PC-9 (cell line): ENCODE data around the gene LAMB4. TPM values are rescaled to one million over a fixed set of nuclear protein-coding genes. Genes with fewer than 3 reads are reported as not detected.

Experiments used
- BruUV-seq: library from RNA; stranded (reverse); fragments of 400-500 nt; replicated peaks from 2 replicates; lab custom pipeline; 2021; lab: Mats Ljungman, UMichigan
- CTCF ChIA-PET: fragments of 300-600 bp; sonication (Branson Sonifier 250); formaldehyde crosslinking; loops from one replicate; lab custom pipeline; 2022; ENCODE audit warnings: antibody characterized with exemption; lab: Charles Lee
- POLR2A ChIA-PET: fragments of 300-600 bp; sonication (Branson Sonifier 250); formaldehyde crosslinking; loops from one replicate; lab custom pipeline; 2022; ENCODE audit warnings: antibody characterized with exemption; ENCODE audit not compliant: unreplicated experiment; lab: Charles Lee
- DNase-seq, 2 experiments: peaks; one replicate each; pipeline versions ENCODE4 v3.0.0 to v3.0.0-alpha.2; 2015 to 2022; ENCODE audit warnings: mixed read lengths in 1 of 2
- H2AFZ ChIP-seq: fragments of 200-600 bp; sonication (generic); 2 replicates; pipeline ENCODE4 v1.8.1; 2017; ENCODE audit warnings: antibody characterized with exemption
- H3F3A ChIP-seq: fragments of 200-600 bp; sonication (generic); 2 replicates; pipeline ENCODE4 v1.8.1; 2017; ENCODE audit warnings: antibody characterized with exemption, mild to moderate bottlenecking, low read depth; ENCODE audit not compliant: insufficient read depth
- H3K27ac ChIP-seq: fragments of 200-600 bp; sonication (generic); 2 replicates; pipeline ENCODE4 v1.6.1; 2016; ENCODE audit warnings: mixed run types
- H3K27me3 ChIP-seq: fragments of 200-600 bp; sonication (generic); 2 replicates; pipeline ENCODE4 v1.6.1; 2016; ENCODE audit warnings: low read depth, mixed run types; ENCODE audit not compliant: insufficient read depth
- H3K36me3 ChIP-seq: fragments of 200-600 bp; sonication (generic); 2 replicates; pipeline ENCODE4 v1.6.1; 2016; ENCODE audit warnings: low read depth, mixed run types
- H3K4me1 ChIP-seq: fragments of 200-600 bp; sonication (generic); replicated peaks from 2 replicates; pipeline ENCODE4 v1.6.1; 2016; ENCODE audit warnings: mixed run types; ENCODE audit not compliant: insufficient read depth
- H3K4me2 ChIP-seq: fragments of 200-600 bp; sonication (generic); 2 replicates; pipeline ENCODE4 v1.6.1; 2017; ENCODE audit warnings: mixed run types
- H3K4me3 ChIP-seq: fragments of 200-600 bp; sonication (generic); 2 replicates; pipeline ENCODE4 v1.6.1; 2016; ENCODE audit warnings: mixed run types
- H3K79me2 ChIP-seq: fragments of 200-600 bp; sonication (generic); 2 replicates; pipeline ENCODE4 v1.6.1; 2017; ENCODE audit warnings: low read depth, mixed run types
- H3K9me2 ChIP-seq: fragments of 200-600 bp; sonication (generic); 2 replicates; pipeline ENCODE4 v1.8.1; 2017; ENCODE audit warnings: mild to moderate bottlenecking; ENCODE audit not compliant: insufficient read depth
- H3K9me3 ChIP-seq: fragments of 200-600 bp; sonication (generic); 2 replicates; pipeline ENCODE4 v1.8.1; 2016; ENCODE audit warnings: low read depth; ENCODE audit not compliant: insufficient read depth
- H4K20me1 ChIP-seq: fragments of 200-600 bp; sonication (generic); 2 replicates; pipeline ENCODE4 v1.8.1; 2017; ENCODE audit not compliant: insufficient read depth
- EZH2 ChIP-seq: fragments of 200-600 bp; sonication (generic); IDR thresholded peaks from 2 replicates; pipeline ENCODE4 v1.8.0; 2017; ENCODE audit warnings: antibody characterized with exemption, low read depth
- intact Hi-C: fragments of 100-400 bp; cut with micrococcal nuclease; formaldehyde crosslinking; loops from one replicate; pipeline ENCODE4 v1.10.0; 2022; ENCODE audit not compliant: unreplicated experiment
- total RNA-seq: library from RNA; stranded (reverse); gene quantifications from 2 replicates; pipeline ENCODE4 v1.2.3, GENCODE V29; 2021
- TF ChIP-seq, protein P1 (sequence below): fragments of 200-600 bp; sonication (generic); conservative IDR thresholded peaks from 2 replicates; pipeline ENCODE4 v1.6.1; 2017; ENCODE audit warnings: mixed run types, antibody characterized with exemption, mild to moderate bottlenecking, moderate library complexity

Gene LAMB4
- total RNA-seq, 1 experiment from 2014 or later: 0.83 TPM

DNA sequence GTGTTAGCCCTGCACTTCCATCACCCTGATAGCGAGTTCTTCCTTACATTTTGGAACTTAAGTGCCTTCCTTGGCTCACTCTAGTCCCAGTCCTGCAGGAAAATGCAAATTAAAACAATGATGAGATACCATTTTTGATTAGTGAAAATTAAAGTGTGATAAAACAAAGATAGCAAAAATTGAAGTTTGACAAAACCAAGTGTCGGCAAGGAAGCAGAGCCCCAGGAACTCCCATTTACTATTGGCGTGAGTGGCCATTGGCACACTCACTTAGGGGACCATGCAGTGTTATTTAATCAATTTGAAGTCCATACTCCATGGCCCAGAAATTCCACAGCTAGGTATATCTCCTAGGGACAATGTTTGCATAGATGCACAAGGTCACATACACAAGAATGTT is 28.4 kb downstream of the LAMB4 start:
- CTCF ChIA-PET: no interaction called here
- Histone ChIP-seq H3K9me2 (no peaks in the 10 kb centered on the region), H3K27me3 (no peaks in the 10 kb centered on the region), H3K4me3 (no peak overlapping the region), H4K20me1 (no peaks in the 10 kb centered on the region), H3K9me3 (no peaks in the 10 kb centered on the region), H3F3A (peaks cover 8% of the 10 kb centered on the region; the same call in 1 of the 2 replicates), H3K4me1 (peaks cover 35% of the 10 kb centered on the region), H3K79me2 (no peaks in the 10 kb centered on the region), H3K4me2 (no peak overlapping the region), H2AFZ (no peak overlapping the region), H3K27ac (no peak overlapping the region), H3K36me3 (no peaks in the 10 kb centered on the region)
- POLR2A ChIA-PET: no interaction called here
- intact Hi-C loops: no loop called here
- no TSS peak for BruUV-seq
- no peak for DNase-seq
- no peak for TF ChIP-seq EZH2
- TF ChIP-seq, protein P1, sequence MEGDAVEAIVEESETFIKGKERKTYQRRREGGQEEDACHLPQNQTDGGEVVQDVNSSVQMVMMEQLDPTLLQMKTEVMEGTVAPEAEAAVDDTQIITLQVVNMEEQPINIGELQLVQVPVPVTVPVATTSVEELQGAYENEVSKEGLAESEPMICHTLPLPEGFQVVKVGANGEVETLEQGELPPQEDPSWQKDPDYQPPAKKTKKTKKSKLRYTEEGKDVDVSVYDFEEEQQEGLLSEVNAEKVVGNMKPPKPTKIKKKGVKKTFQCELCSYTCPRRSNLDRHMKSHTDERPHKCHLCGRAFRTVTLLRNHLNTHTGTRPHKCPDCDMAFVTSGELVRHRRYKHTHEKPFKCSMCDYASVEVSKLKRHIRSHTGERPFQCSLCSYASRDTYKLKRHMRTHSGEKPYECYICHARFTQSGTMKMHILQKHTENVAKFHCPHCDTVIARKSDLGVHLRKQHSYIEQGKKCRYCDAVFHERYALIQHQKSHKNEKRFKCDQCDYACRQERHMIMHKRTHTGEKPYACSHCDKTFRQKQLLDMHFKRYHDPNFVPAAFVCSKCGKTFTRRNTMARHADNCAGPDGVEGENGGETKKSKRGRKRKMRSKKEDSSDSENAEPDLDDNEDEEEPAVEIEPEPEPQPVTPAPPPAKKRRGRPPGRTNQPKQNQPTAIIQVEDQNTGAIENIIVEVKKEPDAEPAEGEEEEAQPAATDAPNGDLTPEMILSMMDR: no peak

DNA sequence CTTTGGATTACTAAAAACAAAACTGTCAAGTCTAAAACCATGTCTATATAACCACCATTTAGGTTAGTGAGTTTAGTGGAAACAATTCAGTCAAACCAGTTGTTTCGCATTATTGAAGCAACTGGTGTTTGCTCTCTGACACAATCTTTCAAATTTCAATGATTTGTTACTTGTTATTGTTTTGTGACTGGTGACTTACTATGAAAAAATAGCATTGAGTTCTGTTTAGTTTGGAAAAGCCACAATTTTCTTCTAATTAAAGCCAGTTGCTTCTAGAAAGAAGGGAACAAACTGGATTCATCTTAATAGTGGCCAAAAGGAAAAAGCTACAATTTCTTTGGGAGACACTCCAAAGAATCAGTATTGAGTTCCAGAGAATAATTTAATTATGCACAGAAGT is 30.4 kb downstream of the LAMB4 start:
- intact Hi-C loops: no loop called here
- POLR2A ChIA-PET: no interaction called here
- no peaks in the 10 kb centered on the region for H3K9me3 ChIP-seq

DNA sequence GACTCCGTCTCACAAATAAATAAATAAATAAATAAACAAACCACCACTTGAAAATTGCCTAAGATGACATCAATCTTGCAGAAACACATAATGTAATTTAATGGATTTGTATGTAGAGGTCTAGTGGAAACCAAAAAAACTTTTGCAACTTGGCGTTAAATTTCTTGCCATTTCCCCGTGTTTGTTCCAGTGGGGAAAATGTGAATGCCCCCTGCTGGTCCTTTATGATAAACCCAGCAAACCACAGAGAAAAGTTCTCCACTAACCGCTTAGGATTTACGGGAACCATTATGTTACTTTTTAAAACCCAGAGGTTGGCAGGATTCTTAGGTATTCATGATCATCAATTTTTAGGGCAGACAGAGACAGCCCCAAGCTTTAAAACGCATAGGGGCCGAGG is 32.5 kb downstream of the LAMB4 start:
- ChIA-PET POLR2A (no interaction called here), CTCF (no interaction called here)
- H3K4me3 ChIP-seq: no peak overlapping the region
- peaks cover 8% of the 10 kb centered on the region; the same call in 1 of the 2 replicates for H3F3A ChIP-seq
- TF ChIP-seq EZH2: no peak
- TF ChIP-seq, protein P1: 0 out of 2 replicates have a peak, but pooled peaks have one; percentile 35
- H3K4me1 ChIP-seq: peaks cover 24% of the 10 kb centered on the region
- H3K4me2 ChIP-seq: no peak overlapping the region
- no peaks in the 10 kb centered on the region for H3K79me2 ChIP-seq
- H3K27me3 ChIP-seq: no peaks in the 10 kb centered on the region
- no peak overlapping the region for H3K27ac ChIP-seq
- H3K36me3 ChIP-seq: no peaks in the 10 kb centered on the region
- no peaks in the 10 kb centered on the region for H3K9me3 ChIP-seq
- no TSS peak for BruUV-seq
- no peaks in the 10 kb centered on the region for H4K20me1 ChIP-seq
- no peak for DNase-seq
- no peaks in the 10 kb centered on the region for H3K9me2 ChIP-seq
- H2AFZ ChIP-seq: no peak overlapping the region
- intact Hi-C loops: no loop called here

More for the DNA sequence above, 30.4 kb downstream of the LAMB4 start:
- H3K9me2 ChIP-seq: no peaks in the 10 kb centered on the region
- H3K4me1 ChIP-seq: peaks cover 35% of the 10 kb centered on the region
- DNase-seq: peak in 1 of 2 experiments; percentile 85
- H3K27me3 ChIP-seq: no peaks in the 10 kb centered on the region
- peaks cover 8% of the 10 kb centered on the region; the same call in 1 of the 2 replicates for H3F3A ChIP-seq
- H3K4me3 ChIP-seq: no peak overlapping the region
- TF ChIP-seq, protein P1: no peak
- TF ChIP-seq EZH2: no peak
- H3K79me2 ChIP-seq: no peaks in the 10 kb centered on the region
- no TSS peak for BruUV-seq
- peak overlapping the region; percentile 33 for H3K4me2 ChIP-seq
- H3K36me3 ChIP-seq: no peaks in the 10 kb centered on the region
- no peak overlapping the region for H2AFZ ChIP-seq
- H4K20me1 ChIP-seq: no peaks in the 10 kb centered on the region
- CTCF ChIA-PET: no interaction called here
- H3K27ac ChIP-seq: peak overlapping the region; percentile 14
